ENCODE measurements around the gene FCGR1A. TPM values are rescaled to one million over a fixed set of nuclear protein-coding genes. Genes with fewer than 3 reads are reported as not detected.

Gene FCGR1A
- 3.4 TPM for total RNA-seq

DNA sequence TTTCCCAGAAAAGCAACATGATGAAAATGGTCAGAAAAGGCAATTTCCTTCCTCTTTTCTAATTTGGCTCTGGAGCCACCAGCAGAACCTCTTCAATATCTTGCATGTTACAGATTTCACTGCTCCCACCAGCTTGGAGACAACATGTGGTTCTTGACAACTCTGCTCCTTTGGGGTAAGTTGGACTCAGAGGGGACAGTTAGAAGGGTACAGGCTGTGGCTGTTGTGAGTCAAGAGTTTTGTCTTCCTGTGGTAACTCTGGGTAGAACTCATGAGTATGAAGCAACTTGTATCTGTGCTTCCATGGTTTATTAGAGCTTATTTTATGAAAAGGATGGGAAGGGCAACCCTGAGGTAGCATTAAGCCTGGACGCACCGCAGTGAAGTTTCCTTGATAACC, at the start of gene FCGR1A:
TSS of gene FCGR1A (plus strand) at position 95 of the 400 bp plus-strand sequence. CDS start at position 145, 50 bp downstream.

Other genes starting within 250 kb of the FCGR1A start
- gene PPIAL4C, start 198.8 kb upstream of the FCGR1A start, total RNA-seq = not detected
- 18.4 TPM for gene BOLA1, start 116.9 kb downstream of the FCGR1A start, total RNA-seq
- gene SV2A, start 135.2 kb downstream of the FCGR1A start, total RNA-seq = 38.3 TPM
- 13.3 TPM for gene SF3B4, start 145.1 kb downstream of the FCGR1A start, total RNA-seq
- gene MTMR11, start 154.2 kb downstream of the FCGR1A start, total RNA-seq = 17.9 TPM
- gene OTUD7B, start 228.0 kb downstream of the FCGR1A start, total RNA-seq = 31.3 TPM

Data from camera-type eye (tissue), 1 donor.